ENCODE results near the gene ADAM33. TPM values are rescaled to one million over a fixed set of nuclear protein-coding genes. Genes with fewer than 3 reads are reported as not detected.
A peak's percentile ranks its signal among the peaks of the same experiment; 100 is the strongest.

Gene ADAM33
- total and polyA plus RNA-seq, 5 donors: 11.5 to 30.5 (median 12.4) TPM

- no peak overlapping the region for H3K4me3 ChIP-seq (ENCODE audit: low read length)
- H3K27ac ChIP-seq (ENCODE audit: low read length): no peak overlapping the region
- intact Hi-C loops (cut with DNase I): no loop called here
- DNase-seq (no peak), ATAC-seq (peak in 1 of 2 donors; percentile 52)
- 81% methylated on average over 10 of the region's 10 CpGs for whole genome bisulfite sequencing
- no peaks in the 10 kb centered on the region for H3K4me1 ChIP-seq (ENCODE audit: control insufficient read depth, insufficient read depth, low read length)
- H3K9me3 ChIP-seq (ENCODE audit: control insufficient read depth, low read length): no peaks in the 10 kb centered on the region
- H3K27me3 ChIP-seq (ENCODE audit: control insufficient read depth, insufficient read depth): no peaks in the 10 kb centered on the region
Measured at GRCh38 chr20:3706774-3707507, 25.1 kb upstream of the ADAM33 start.

- no peak overlapping the region for H3K4me3 ChIP-seq (ENCODE audit: low read length)
- ATAC-seq (no peak), DNase-seq (no peak)
- no peaks in the 10 kb centered on the region for H3K4me1 ChIP-seq (ENCODE audit: control insufficient read depth, insufficient read depth, low read length)
- intact Hi-C loops (cut with DNase I): no loop called here
- no peaks in the 10 kb centered on the region for H3K27me3 ChIP-seq (ENCODE audit: control insufficient read depth, insufficient read depth)
- H3K27ac ChIP-seq (ENCODE audit: low read length): no peak overlapping the region
- 93% methylated on average over 31 of the region's 31 CpGs for WGBS
- H3K9me3 ChIP-seq (ENCODE audit: control insufficient read depth, low read length): no peaks in the 10 kb centered on the region
Measured at GRCh38 chr20:3705970-3706739, 24.3 kb upstream of the ADAM33 start.

GRCh38 chr20:3705491-3705969, 23.7 kb upstream of the ADAM33 start:
- ATAC-seq (no peak), DNase-seq (peak in 1 of 3 donors; percentile 10)
- WGBS: 86% methylated on average over 14 of the region's 14 CpGs

GRCh38 chr20:3704087-3704486, 22.3 kb upstream of the ADAM33 start:
- whole genome bisulfite sequencing: 65% methylated on average over 5 of the region's 5 CpGs
- H3K4me1 ChIP-seq (ENCODE audit: control insufficient read depth, insufficient read depth, low read length): no peaks in the 10 kb centered on the region
- intact Hi-C loops (cut with DNase I): no loop called here
- H3K4me3 ChIP-seq (ENCODE audit: low read length): no peak overlapping the region
- DNase-seq: peak in 1 of 3 donors; percentile 0
- no peaks in the 10 kb centered on the region for H3K27me3 ChIP-seq (ENCODE audit: control insufficient read depth, insufficient read depth)
- no peak overlapping the region for H3K27ac ChIP-seq (ENCODE audit: low read length)
- H3K9me3 ChIP-seq (ENCODE audit: control insufficient read depth, low read length): no peaks in the 10 kb centered on the region
- no peak for ATAC-seq

More at GRCh38 chr20:3705491-3705969, 23.7 kb upstream of the ADAM33 start:
- Histone ChIP-seq H3K27ac (ENCODE audit: low read length) (no peak overlapping the region), H3K4me3 (ENCODE audit: low read length) (no peak overlapping the region), H3K4me1 (ENCODE audit: control insufficient read depth, insufficient read depth, low read length) (no peaks in the 10 kb centered on the region), H3K9me3 (ENCODE audit: control insufficient read depth, low read length) (no peaks in the 10 kb centered on the region), H3K27me3 (ENCODE audit: control insufficient read depth, insufficient read depth) (no peaks in the 10 kb centered on the region)
- intact Hi-C loops (cut with DNase I): no loop called here

- Histone ChIP-seq H3K4me1 (ENCODE audit: control insufficient read depth, insufficient read depth, low read length) (no peaks in the 10 kb centered on the region), H3K27me3 (ENCODE audit: control insufficient read depth, insufficient read depth) (no peaks in the 10 kb centered on the region), H3K9me3 (ENCODE audit: control insufficient read depth, low read length) (no peaks in the 10 kb centered on the region), H3K4me3 (ENCODE audit: low read length) (no peak overlapping the region), H3K27ac (ENCODE audit: low read length) (no peak overlapping the region)
- ATAC-seq: no peak
- intact Hi-C loops (cut with DNase I): no loop called here
- 93% methylated on average over 11 of the region's 11 CpGs for WGBS
- DNase-seq: peak in 1 of 3 donors; percentile 2
Measured at GRCh38 chr20:3702611-3703391, 21.0 kb upstream of the ADAM33 start.

GRCh38 chr20:3701061-3701998, 19.5 kb upstream of the ADAM33 start:
- intact Hi-C loops (cut with DNase I): no loop called here
- Histone ChIP-seq H3K4me3 (ENCODE audit: low read length) (no peak overlapping the region), H3K27ac (ENCODE audit: low read length) (no peak overlapping the region), H3K4me1 (ENCODE audit: control insufficient read depth, insufficient read depth, low read length) (no peaks in the 10 kb centered on the region), H3K9me3 (ENCODE audit: control insufficient read depth, low read length) (no peaks in the 10 kb centered on the region), H3K27me3 (ENCODE audit: control insufficient read depth, insufficient read depth) (no peaks in the 10 kb centered on the region)
- 91% methylated on average over 13 of the region's 13 CpGs for WGBS
- DNase-seq (peak in 1 of 3 donors; percentile 0), ATAC-seq (no peak)

GRCh38 chr20:3699037-3699436, 17.2 kb upstream of the ADAM33 start:
- H3K4me1 ChIP-seq (ENCODE audit: control insufficient read depth, insufficient read depth, low read length): no peaks in the 10 kb centered on the region
- ATAC-seq: no peak
- intact Hi-C loops (cut with DNase I): no loop called here
- H3K27ac ChIP-seq (ENCODE audit: low read length): no peak overlapping the region
- H3K4me3 ChIP-seq (ENCODE audit: low read length): no peak overlapping the region
- 94% methylated on average over 16 of the region's 16 CpGs for WGBS
- DNase-seq: peak in 1 of 3 donors; percentile 5
- no peaks in the 10 kb centered on the region for H3K27me3 ChIP-seq (ENCODE audit: control insufficient read depth, insufficient read depth)
- no peaks in the 10 kb centered on the region for H3K9me3 ChIP-seq (ENCODE audit: control insufficient read depth, low read length)

- Histone ChIP-seq H3K4me1 (ENCODE audit: control insufficient read depth, insufficient read depth, low read length) (no peaks in the 10 kb centered on the region), H3K9me3 (ENCODE audit: control insufficient read depth, low read length) (no peaks in the 10 kb centered on the region), H3K4me3 (ENCODE audit: low read length) (no peak overlapping the region), H3K27ac (ENCODE audit: low read length) (no peak overlapping the region), H3K27me3 (ENCODE audit: control insufficient read depth, insufficient read depth) (no peaks in the 10 kb centered on the region)
- no peak for ATAC-seq
- no peak for DNase-seq
- intact Hi-C loops (cut with DNase I): no loop called here
- WGBS: 61% methylated on average over 6 of the region's 6 CpGs
Measured at GRCh38 chr20:3698591-3699001, 16.8 kb upstream of the ADAM33 start.

- no peak overlapping the region for H3K4me3 ChIP-seq (ENCODE audit: low read length)
- no peaks in the 10 kb centered on the region for H3K27me3 ChIP-seq (ENCODE audit: control insufficient read depth, insufficient read depth)
- H3K9me3 ChIP-seq (ENCODE audit: control insufficient read depth, low read length): no peaks in the 10 kb centered on the region
- DNase-seq: no peak
- WGBS: 72% methylated on average over 18 of the region's 18 CpGs
- no peak overlapping the region for H3K27ac ChIP-seq (ENCODE audit: low read length)
- no peaks in the 10 kb centered on the region for H3K4me1 ChIP-seq (ENCODE audit: control insufficient read depth, insufficient read depth, low read length)
- no peak for ATAC-seq
- intact Hi-C loops (cut with DNase I): no loop called here
Measured at GRCh38 chr20:3697588-3698305, 15.9 kb upstream of the ADAM33 start.

All from right cardiac atrium (tissue), 5 donors.